HepG2 (cell line): Measurements from ENCODE around the gene NELFCD. TPM values are rescaled to one million over a fixed set of nuclear protein-coding genes. Genes with fewer than 3 reads are reported as not detected.

Experiments
- ARID2 ChIP-seq: sonication (generic); formaldehyde crosslinking; IDR thresholded peaks from 2 replicates; pipeline ENCODE4 v1.8.1; 2022; ENCODE audit warnings: mild to moderate bottlenecking, missing genetic modification reagents, borderline replicate concordance
- ARNT2 ChIP-seq: sonication (generic); formaldehyde crosslinking; IDR thresholded peaks from 2 replicates; pipeline ENCODE4 v1.8.0; 2022; ENCODE audit warnings: mild to moderate bottlenecking, low read depth, missing genetic modification reagents, moderate library complexity
- ATF5 ChIP-seq: sonication (generic); formaldehyde crosslinking; IDR thresholded peaks from 2 replicates; pipeline ENCODE4 v1.4.0; 2020; ENCODE audit warnings: mild to moderate bottlenecking, low read depth, missing genetic modification reagents
- GTF2F1 ChIP-seq: fragments of 150-350 bp; IDR thresholded peaks from 2 replicates; pipeline ENCODE4 v1.6.1; 2014; ENCODE audit warnings: low read length
- HINFP ChIP-seq: sonication (generic); formaldehyde crosslinking; IDR thresholded peaks from 2 replicates; pipeline ENCODE4 v1.4.0; 2020; ENCODE audit warnings: low read depth, mild to moderate bottlenecking, missing genetic modification reagents
- IRF2 ChIP-seq: IDR thresholded peaks from 2 replicates; pipeline ENCODE4 v1.6.1; 2018; ENCODE audit warnings: missing genetic modification reagents, missing compliant biosample characterization
- NFRKB ChIP-seq: fragments of 450-650 bp; IDR thresholded peaks from 2 replicates; pipeline ENCODE4 v1.6.1; 2017
- NPAS2 ChIP-seq: sonication (generic); formaldehyde crosslinking; IDR thresholded peaks from 2 replicates; pipeline ENCODE4 v1.8.0; 2022; ENCODE audit warnings: mild to moderate bottlenecking, missing genetic modification reagents, borderline replicate concordance
- SMARCC2 ChIP-seq: fragments of 450-650 bp; IDR thresholded peaks from 2 replicates; pipeline ENCODE4 v1.6.1; 2017; ENCODE audit warnings: antibody characterized with exemption, mild to moderate bottlenecking
- SRY ChIP-seq: sonication (generic); formaldehyde crosslinking; IDR thresholded peaks from 2 replicates; pipeline ENCODE4 v1.8.0; 2022; ENCODE audit warnings: mild to moderate bottlenecking, missing genetic modification reagents
- ZBTB8A ChIP-seq: sonication (generic); formaldehyde crosslinking; IDR thresholded peaks from 2 replicates; pipeline ENCODE4 v1.4.0; 2020; ENCODE audit warnings: mild to moderate bottlenecking, low read depth, missing genetic modification reagents, borderline replicate concordance
- ZFP62 ChIP-seq: sonication (generic); formaldehyde crosslinking; IDR thresholded peaks from 2 replicates; pipeline ENCODE4 v1.4.0; 2020; ENCODE audit warnings: missing genetic modification reagents
- ZNF407 ChIP-seq: sonication (generic); formaldehyde crosslinking; IDR thresholded peaks from one replicate; pipeline ENCODE4 v1.5.1; 2020; ENCODE audit warnings: mild to moderate bottlenecking, missing genetic modification reagents; ENCODE audit errors: not compliant biosample characterization
- ZNF446 ChIP-seq: sonication (generic); formaldehyde crosslinking; IDR thresholded peaks from 2 replicates; pipeline ENCODE4 v1.5.0; 2020; ENCODE audit warnings: mild to moderate bottlenecking, missing genetic modification reagents
- ZNF619 ChIP-seq: sonication (generic); formaldehyde crosslinking; IDR thresholded peaks from 2 replicates; pipeline ENCODE4 v1.4.0; 2020; ENCODE audit warnings: mild to moderate bottlenecking, missing genetic modification reagents
- ZNF720 ChIP-seq: sonication (generic); formaldehyde crosslinking; IDR thresholded peaks from 2 replicates; pipeline ENCODE4 v1.4.0; 2020; ENCODE audit warnings: missing genetic modification reagents
- ZNF883 ChIP-seq: sonication (generic); formaldehyde crosslinking; IDR thresholded peaks from 2 replicates; pipeline ENCODE4 v1.5.1; 2020; ENCODE audit warnings: mild to moderate bottlenecking, missing genetic modification reagents; ENCODE audit errors: not compliant biosample characterization
- polyA plus RNA-seq, 8 experiments: library from polyadenylated mRNA; depleted of rRNA in 3 of 8; stranded (reverse) in 7 of 8; unstranded in 1 of 8; fragments of >200 nt; fragmentation: Illumina TruSeq in 4 of 8; extraction: Trizol in 4 of 8; gene quantifications; 2 replicates each; pipeline versions ENCODE4 v1.2.1 to v1.2.3, GENCODE V29; 2011 to 2016; ENCODE audit warnings: low read depth in 4 of 8, missing spikeins in 1 of 8, mixed read lengths in 1 of 8; ENCODE audit not compliant: insufficient read depth in 1 of 8
- total RNA-seq, 5 experiments: library from RNA; depleted of rRNA; stranded (reverse); fragments of >200 nt; fragmentation: Illumina TruSeq; extraction: Trizol; gene quantifications; 2 replicates each; pipeline ENCODE4 v1.2.3, GENCODE V29; 2016; ENCODE audit warnings: low read depth in 1 of 5

The NELFCD gene
- total and polyA plus RNA-seq, 2 of the 13 experiments (the other 11 are each of a cell fraction or from before 2014, with no cell fraction given): 159 to 203 TPM

- no peak for TF ChIP-seq ZNF407 (CRISPR knock-in tag)
- no peak for TF ChIP-seq SMARCC2
- no peak; the same call in 1 of the 2 replicates for TF ChIP-seq ZBTB8A
- no peak for TF ChIP-seq ARID2 (CRISPR knock-in tag)
- no peak for TF ChIP-seq NPAS2 (CRISPR knock-in tag)
- TF ChIP-seq ZNF619 (CRISPR knock-in tag): no peak
- peak; percentile 68; the same call in 1 of the 2 replicates for TF ChIP-seq ZNF446
- 0 out of 2 replicates have a peak, but pooled peaks have one; percentile 30 for TF ChIP-seq HINFP (CRISPR knock-in tag)
- peak; percentile 74; the same call in 1 of the 2 replicates for TF ChIP-seq SRY (CRISPR knock-in tag)
- peak; percentile 11; the same call in 1 of the 2 replicates for TF ChIP-seq ZFP62 (CRISPR knock-in tag)
- peak; percentile 13 for TF ChIP-seq ZNF883 (CRISPR knock-in tag)
- no peak for TF ChIP-seq NFRKB
- TF ChIP-seq IRF2 (CRISPR knock-in tag): peak; percentile 86
- TF ChIP-seq ATF5 (CRISPR knock-in tag): no peak
- no peak for TF ChIP-seq GTF2F1
- peak; percentile 65; the same call in 1 of the 2 replicates for TF ChIP-seq ARNT2 (CRISPR knock-in tag)
- TF ChIP-seq ZNF720 (CRISPR knock-in tag): 0 out of 2 replicates have a peak, but pooled peaks have one; percentile 80
Observed at GRCh38 chr20:59015812-59016711, 35.0 kb downstream of the NELFCD start (continued).
